Measurements from ENCODE around the gene USP53.
"Not testable (repeated sequence)": the region's sequence is repeated elsewhere in the genome, so short reads cannot be mapped to it uniquely, and the experiment has no call there.

USP53 gene

DNA sequence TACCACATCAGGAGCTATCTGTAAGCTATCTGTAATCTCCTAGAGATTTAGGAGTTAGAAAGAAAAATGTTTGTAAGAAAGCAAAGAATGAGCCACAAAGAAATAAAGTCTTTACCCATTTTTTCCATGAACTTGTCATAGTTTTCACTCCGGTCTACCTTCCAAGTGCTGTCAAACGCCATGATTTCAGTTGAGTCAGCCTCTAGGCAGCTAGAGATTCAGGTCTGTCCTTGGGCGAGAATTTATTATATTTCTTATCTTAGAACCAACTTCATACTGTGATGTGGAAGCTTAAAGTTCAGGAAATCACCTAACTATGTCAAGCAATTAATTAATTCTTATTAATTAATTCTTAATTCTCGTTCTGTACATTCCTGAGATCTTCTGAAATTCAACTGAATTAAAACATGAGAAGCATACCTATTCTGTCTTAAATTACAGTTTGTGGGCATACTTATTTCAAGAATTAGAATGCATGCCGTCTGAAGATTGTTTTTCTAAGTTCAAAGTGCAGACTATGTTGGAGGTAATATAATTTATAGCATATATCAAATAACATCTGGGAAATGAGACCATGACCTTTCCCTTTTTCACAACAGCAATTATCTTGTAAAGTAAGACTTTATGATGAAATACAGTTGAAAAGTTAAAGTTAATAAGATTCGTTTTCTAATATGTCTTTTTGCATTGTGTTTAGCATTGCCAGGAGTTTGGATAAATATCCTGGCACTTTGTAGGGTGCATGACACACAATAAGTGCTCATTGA is 109.6 kb downstream of the USP53 start, which contains the start of gene FABP2:
Gene FABP2, minus strand, starts transcription at position 218 of the 767 bp plus-strand sequence. Its CDS starts 36 bp downstream, at position 182.
- DNase-seq (ENCODE audit: low spot score), result no peak

- DNase-seq (ENCODE audit: low spot score), result no peak
These were observed 116.2 kb downstream of the USP53 start for GRCh38 chr4:119328695-119329094.

- DNase-seq (ENCODE audit: low spot score), result no peak
These were observed 117.5 kb downstream of the USP53 start for GRCh38 chr4:119329835-119330620.

DNA sequence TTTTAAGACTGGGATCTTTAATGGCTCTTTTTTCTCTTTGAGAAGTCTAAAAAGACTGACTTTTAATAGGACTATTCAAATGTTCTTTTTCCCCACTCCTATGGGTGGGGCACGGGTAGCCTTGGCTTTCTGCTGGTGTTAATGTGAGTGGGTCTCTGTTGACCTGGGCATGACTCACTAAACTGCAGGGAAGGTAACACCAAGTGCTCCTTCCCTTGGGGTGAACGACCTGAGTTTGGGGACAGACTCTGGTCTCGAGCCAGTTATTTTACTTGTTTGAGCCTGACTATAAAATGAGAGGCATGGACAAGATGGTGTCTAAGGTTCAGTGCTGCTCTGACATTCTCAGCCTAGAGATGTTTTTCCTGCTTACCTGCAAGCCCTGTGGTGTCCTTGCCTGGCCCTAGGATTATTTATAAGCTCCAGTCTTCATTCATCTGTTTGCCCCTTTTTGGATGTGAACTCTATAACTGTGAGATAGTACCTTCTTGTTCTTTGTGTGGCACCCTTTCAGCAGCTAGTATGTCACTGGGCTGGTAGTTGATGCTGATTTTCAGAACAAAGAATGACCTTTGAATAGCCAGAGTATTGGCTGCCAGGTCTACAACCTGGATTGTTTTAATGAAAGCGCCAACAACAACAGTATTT is 123.9 kb downstream of the USP53 start:
- not testable (repeated sequence) for DNase-seq (ENCODE audit: low spot score)

DNA sequence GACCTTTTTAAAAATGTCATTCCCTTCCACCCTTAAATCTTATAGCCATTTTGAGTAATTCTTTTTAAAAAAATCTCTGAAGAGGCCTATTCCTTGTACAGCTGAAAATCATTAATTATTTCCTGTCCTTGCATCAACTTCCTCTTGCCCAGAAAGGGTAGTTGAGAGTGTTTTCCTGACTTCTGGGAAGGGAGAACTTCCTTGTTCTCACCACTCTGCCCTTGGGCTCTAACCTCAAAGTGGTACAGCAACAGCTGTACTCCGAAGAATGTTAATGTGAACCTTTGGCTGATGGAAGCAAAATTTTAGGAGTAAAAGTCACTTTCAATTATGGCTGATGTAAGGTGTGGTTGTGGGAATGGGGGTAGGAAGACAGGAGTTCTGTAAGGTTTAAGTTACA is 124.5 kb downstream of the USP53 start:
- no peak for DNase-seq (ENCODE audit: low spot score)

GRCh38 chr4:119339895-119340294 is 127.4 kb downstream of the USP53 start:
- not testable (repeated sequence) for DNase-seq (ENCODE audit: low spot score)

DNA sequence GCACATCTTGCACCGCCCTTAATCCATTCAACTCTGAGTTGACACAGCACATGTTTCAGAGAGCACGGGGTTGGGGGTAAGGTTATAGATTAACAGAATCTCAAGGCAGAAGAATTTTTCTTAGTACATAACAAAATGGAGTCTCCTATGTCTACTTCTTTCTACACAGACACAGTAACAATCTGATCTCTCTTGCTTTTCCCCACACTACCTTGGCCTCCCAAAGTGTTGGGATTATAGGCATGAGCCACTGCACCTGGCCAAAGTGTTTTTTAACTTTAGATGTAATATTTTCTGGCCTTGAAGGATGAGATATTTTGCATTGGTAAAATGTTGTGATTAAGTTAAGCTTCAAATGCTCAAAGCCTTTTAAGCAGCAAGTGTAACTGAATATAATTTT is 130.8 kb downstream of the USP53 start:
- DNase-seq (ENCODE audit: low spot score), result not testable (repeated sequence)
